ENCODE data around the gene TCN2.
"Not testable (repeated sequence)": the region's sequence is repeated elsewhere in the genome, so short reads cannot be mapped to it uniquely, and the experiment has no call there.

Gene TCN2

DNA sequence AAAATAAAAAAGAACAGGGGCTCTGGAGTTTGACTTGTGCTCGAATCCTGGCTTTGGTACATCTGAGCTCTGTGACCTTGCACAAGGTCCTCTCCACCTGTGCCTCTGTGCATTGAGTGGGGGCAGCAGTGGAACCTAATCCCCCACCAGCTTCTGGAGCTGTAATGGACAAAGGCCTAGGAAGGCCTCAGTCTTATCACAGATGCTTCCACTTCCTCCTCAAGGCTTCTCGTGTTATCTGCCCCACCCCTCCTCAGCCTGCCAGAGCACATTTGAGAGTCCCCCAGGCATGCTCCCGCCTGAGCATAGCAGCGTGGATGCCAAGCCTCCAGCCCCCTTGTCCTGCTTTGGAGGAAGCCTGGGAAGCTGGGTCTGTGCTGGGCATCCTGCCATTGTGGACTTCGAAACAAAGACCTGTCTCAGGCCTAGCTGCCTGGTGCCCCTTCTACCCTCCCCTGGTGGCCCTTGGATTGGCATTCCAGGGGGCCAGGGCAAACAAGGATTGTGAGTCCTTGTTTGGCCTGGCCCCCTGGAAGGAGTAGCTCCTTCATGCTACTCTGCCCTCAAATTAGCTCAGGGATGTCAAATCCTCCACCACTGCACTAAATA, 43.6 kb downstream of the TCN2 start:
- no peak for DNase-seq

DNA sequence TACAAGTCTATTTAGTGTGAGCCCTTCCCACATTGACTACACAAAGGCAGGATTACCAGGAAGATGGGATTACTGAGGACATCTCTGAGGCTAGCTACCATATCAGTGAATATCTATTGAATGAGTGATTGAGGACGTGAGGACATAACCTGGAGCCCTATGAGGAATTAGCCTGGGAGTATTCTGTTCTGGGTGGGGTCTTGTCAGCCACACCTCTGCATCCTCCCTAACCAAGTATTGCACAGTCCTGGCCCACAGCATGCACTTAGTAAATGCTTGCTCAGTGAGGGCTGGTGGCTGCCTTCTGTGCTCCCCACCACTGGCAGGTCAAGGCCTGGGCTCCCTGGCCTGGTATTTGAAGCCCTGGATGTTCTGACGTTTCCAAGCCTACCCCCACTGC, 45.9 kb downstream of the TCN2 start:
- no peak for DNase-seq

DNA sequence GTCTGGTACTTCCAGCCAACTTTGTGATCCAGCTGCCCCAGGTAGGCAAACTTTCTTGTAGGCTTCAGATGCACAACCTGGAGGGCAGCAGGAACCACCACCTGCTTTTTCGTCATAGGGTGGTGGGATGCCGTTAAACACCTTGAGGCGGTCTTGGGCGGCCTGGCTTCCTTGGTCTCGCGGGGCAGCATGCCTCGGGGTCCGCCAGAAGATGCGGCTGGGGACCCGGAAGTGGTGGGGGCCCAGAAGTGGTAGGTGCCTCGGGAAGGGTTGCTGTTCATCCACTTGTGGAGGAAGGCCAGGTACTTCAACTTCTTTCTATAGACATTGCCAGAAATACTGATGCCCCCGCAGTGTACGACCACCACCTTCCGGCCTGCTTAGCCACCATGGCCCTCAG, 47.4 kb downstream of the TCN2 start:
- no peak for DNase-seq

DNA sequence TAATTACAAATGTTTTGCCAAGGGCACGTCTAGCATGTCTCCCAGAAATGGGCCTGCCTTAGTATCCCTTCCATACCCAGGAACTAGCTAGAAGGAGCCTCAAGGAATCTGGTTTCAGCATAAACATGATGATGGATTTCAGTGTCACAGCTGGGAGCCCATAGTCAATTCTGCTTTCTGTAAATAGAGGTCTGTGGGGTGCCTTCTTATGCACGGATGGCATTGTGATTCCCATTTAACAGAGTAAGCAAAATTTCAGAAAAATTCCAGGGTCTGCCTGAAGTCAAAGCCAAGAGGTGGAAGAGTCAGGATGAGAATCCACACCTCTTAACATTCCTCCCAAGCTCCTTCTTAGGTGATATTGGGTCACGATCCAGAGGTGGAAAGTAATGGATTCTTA, 48.6 kb downstream of the TCN2 start:
- no peak for DNase-seq

DNA sequence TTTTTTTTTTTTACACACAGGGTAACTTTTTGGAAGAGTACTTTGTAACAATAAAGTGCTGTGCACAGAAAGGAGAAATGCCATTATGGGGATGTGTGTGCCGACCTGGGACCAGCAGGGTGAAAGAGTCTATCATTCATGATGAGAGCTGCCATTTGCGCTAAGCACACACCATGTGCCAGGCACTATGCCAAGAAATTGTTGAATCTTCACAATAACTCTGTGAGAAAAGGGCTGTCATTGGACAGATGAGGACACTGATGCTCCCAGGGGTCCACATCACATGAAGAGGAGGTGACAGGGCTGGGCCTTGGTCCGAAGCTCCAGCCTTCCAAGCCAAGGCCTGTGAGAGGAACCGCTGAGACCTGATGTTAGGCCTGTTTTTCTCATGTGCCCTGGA, 55.1 kb downstream of the TCN2 start:
- no peak for DNase-seq

DNA sequence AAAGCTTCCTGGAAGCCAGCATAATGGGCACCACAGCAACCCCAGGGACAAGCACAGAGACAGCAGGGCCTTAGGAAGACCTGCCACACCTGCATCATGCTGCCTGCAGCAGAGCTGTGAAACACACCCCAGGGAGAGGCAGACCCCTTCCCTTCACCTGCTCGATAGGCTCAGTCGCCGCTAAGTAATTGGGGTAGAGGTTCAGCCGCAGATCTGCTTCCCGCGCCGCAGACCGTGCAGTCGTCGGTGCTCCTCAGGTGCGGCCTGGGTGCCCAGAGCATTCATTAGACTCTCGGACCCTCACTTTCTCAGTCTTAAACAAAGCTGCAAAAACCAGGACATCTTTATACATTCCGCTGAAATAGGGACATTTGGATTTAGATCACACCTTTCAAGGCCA, 57.8 kb downstream of the TCN2 start:
- no peak for DNase-seq

DNA sequence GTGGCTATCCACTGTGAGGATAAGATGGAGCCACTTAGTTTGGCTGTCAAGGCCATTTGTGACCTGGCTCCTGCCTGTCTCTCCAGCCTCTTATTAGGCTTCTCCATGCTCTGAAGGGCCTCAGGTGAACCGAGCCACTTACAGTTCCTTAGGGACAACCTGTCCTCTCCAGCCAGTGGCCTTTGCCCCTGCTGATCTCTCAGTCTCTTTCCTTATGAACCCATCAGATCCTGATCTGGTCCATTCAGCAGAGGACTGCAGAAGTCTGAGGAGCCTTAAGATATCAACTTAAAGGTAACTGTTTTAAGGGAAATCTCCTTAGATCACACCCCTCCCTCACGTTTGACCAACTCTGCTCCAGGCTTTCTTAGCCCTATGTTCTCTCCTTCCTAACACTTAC, 58.3 kb downstream of the TCN2 start:
- no peak for DNase-seq

DNA sequence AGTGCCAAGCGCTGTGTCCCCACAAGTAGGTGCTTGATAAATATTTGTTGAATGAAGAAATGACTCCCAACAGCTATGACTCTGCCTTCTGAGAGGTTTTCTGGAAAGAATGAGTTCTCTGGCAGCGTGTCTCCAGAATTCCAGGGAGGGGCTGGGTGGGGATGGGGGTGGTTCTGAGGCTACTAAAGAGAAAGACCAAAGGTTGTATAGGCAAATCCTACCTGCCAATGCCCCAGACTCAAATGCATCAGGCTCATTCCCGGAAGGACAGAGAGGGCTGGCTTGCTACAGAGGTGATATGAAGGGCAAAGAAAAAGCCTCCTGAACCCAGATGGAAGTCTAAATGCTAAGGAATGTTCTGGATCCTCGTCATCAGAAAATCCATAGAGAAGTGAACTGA, 58.8 kb downstream of the TCN2 start:
- DNase-seq, result no peak

DNA sequence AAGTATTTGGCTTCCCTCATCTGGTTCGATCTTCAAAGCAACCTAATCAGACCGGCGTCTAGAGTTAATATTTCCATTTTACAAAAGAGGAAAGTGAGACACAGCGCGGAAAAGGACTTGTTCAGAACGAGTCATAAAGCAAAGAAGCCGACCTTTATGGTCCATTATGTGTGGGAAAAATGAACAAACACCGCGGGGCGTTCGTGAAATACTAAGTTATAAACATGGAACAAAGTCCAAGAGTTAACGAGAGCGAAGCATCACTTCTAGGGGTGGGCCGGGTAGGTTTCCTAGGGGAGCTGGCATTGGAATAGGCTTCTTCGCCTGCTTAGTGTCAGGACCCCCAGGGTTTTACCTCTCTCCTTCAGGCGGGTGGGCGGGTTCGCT, 60.1 kb downstream of the TCN2 start:
- no peak for DNase-seq

DNA sequence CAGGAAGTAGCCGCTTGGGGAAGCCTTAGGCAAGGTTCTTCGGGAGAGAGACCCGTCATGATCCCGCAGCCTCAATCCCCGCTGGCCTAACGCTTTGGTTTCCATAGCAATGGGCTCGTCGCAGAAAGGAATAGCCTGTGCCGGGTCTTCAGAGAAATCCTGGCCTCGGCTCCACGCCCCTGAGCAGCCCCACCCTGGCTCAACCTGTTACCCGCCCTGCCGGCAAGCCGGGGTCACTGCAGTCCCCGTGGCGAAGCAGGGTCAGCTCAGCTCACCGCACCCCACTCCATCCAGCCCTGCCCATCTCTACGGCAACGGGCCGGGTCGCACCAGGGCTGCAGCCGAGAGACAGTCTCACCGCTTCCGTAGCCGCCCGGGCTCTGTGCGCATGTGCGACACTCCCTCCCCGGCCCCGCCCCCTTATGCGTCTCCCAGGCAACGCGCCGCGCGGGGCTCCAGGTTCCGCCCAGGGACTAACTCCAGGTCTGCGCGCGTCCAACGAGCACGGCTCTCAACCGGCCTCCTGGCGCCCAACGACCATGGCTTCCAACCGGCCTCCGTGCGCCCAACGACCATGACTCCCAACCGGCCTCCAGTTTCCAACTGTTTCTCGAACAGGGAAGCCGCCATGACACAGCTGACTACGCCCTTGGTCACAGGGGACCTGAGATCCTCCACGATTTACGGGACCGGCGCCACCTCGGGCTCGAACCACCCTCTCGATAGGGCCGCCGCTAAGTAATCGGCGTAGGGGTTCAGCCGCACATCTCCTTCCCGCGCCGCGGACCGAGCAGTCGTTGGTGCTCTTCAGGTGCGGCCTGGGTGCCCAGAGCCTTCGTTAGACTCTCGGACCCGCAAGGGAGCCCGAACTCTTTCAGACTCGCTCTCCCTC, 60.8 kb downstream of the TCN2 start, which contains the start of gene DUSP18:
Gene DUSP18 (minus strand): TSS at position 382 of the 892 bp plus-strand sequence. CDS start 3,872 bp downstream, outside the sequence.
- peak; percentile 61 for DNase-seq

DNA sequence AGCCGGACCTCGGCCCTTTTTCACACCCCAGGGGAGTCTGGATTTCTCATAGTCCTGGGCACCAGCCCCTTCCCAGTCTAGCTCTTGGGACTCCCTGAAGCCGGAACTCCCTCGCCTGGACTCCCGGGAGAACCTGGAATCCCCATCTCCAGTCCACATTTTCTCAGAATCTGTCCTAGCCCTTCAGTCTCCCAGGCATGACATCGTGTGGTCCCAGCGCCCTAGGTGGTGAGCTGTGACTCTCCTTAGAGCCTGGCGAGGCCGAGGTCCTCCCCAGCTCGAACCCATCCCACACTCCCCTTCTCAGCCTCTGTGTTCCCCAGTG, 61.4 kb downstream of the TCN2 start:
- DNase-seq, result no peak

DNA sequence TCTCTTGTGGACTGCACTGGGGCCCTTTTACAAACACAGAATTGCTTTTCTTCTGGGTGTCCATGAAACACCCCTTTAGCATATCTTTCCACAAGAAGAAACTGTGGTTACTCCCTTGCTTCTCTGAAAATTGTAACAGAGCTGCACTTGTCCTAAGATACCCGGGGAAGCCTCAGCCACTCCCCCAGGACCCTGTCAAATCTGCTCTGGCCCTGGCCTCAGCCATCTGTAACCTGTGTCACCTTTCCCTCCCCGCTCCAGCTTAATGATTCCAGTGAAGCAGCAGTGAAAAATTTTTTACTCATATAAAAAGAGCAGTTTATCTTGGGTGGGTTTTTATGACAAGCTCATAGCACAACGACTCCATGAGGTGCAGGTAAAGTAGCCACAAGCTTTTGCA, 64.1 kb downstream of the TCN2 start:
- no peak for DNase-seq

DNA sequence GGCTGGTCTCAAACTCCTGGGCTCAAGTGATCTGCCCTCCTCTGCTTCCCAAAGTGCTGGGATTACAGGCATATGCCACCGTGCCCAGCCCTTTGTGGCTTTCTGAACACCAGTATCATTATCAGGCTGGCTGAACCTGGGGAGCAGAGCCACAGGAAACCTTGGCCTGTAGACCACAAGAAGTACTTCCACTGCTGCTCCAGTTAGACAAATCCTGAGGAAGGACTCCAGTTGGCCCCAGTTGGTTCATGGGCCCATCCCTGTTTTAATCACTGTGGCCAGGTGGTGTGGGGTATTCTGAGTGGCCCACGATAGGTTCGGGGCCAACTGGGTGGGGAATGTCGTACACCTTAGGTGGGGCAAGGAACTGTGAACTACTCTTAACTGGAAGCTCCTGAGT, 66.2 kb downstream of the TCN2 start:
- no peak for DNase-seq

DNA sequence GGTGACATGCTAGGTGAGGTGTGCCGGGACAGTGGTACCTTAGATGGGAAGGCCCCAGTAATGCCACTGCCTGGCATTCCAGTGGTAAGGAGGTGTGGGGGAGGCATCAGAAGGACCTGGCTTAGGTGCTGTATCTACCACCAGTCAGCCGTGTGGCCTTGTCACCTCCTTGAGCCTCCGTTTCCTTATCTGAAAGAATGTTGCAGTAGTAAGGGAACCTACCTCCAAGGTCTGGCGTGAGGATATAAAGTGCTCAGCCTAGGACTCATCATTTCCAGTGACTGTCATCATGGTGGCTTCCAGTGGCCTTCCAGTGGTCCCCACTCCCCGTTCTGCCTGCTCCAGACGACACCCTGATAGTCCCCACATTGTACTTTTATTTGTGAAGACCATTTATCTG, 67.5 kb downstream of the TCN2 start:
- DNase-seq, result no peak

DNA sequence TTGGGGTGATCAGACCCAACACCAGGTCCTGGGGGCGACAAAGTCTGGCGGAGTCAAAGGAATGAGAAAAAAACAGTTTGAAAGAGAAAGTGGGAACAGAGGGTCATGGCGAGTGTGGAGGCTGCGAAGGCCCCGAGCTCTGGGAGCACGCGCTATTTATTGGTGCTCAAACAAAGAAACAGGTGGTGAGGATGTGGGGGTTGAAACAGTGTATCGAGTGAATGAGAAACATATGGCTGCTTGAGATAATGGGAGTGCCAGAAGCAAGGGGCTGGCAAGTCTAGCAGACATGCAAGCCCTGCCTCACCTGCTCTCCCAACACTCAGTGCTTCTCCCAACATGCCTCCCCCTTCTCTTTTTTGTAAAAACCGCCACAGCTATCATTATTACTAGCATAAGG, 68.5 kb downstream of the TCN2 start:
- no peak for DNase-seq

DNA sequence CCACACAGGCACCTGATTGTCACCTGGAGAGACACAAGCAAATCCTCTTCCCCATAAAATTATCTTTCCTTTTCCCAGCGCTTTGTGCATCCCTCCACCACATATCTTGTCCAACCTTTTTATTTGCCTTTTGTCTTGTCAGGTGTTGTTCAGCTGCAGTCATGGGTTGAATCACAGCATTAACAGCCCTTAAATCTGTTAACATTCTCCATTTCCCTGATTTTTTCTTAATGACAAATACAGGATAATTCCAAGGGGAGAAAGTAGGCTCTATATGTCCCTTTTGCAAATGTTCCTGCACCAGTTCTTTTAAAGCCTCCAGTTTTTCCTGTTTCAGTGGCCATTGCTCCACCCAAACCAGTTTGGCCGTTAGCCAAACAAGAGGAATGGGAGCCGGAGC, 69.6 kb downstream of the TCN2 start:
- DNase-seq, result not testable (repeated sequence)

All from NCI-H226 (cell line).